Suprapubic skin (tissue), 4 donors: ENCODE data around the gene ZFR. TPM values are rescaled to one million over a fixed set of nuclear protein-coding genes. Genes with fewer than 3 reads are reported as not detected.

ENCODE experiments used
- DNase-seq, 2 donors: peaks; one replicate each; pipeline ENCODE4 v3.0.0-alpha.2; 2019; ENCODE audit warnings: low spot score in 2 of 2
- H3K27ac ChIP-seq: fragments of 200-600 bp; sonication (generic); one replicate; pipeline ENCODE4 v1.5.1; 2019
- H3K27me3 ChIP-seq: fragments of 200-600 bp; sonication (generic); one replicate; pipeline ENCODE4 v1.5.1; 2019
- H3K36me3 ChIP-seq: fragments of 200-600 bp; sonication (generic); one replicate; pipeline ENCODE4 v1.5.1; 2019
- H3K4me1 ChIP-seq: fragments of 200-600 bp; sonication (generic); one replicate; pipeline ENCODE4 v1.5.1; 2019
- H3K4me3 ChIP-seq: fragments of 200-600 bp; sonication (generic); one replicate; pipeline ENCODE4 v1.5.1; 2019; ENCODE audit warnings: mild to moderate bottlenecking
- H3K9me3 ChIP-seq: fragments of 200-600 bp; sonication (generic); one replicate; pipeline ENCODE4 v1.5.1; 2019
- CTCF ChIP-seq, 2 donors: fragments of 200-600 bp in 1 of 2; fragments of 450-650 bp in 1 of 2; sonication (generic) in 1 of 2; IDR thresholded peaks; one replicate each; pipeline ENCODE4 v1.5.1; 2016 to 2019; ENCODE audit warnings: antibody characterized with exemption in 2 of 2, mild to moderate bottlenecking in 1 of 2, moderate library complexity in 1 of 2
- EP300 ChIP-seq: sonication (generic); formaldehyde crosslinking; IDR thresholded peaks from one replicate; pipeline ENCODE4 v1.6.1; 2017; ENCODE audit warnings: antibody characterized with exemption
- POLR2A ChIP-seq, 2 donors: fragments of 450-650 bp; IDR thresholded peaks; one replicate each; pipeline ENCODE4 v1.6.1; 2017; ENCODE audit warnings: antibody characterized with exemption in 2 of 2, mild to moderate bottlenecking in 2 of 2, moderate library complexity in 2 of 2
- POLR2AphosphoS5 ChIP-seq, 3 donors: sonication (generic); formaldehyde crosslinking; IDR thresholded peaks; one replicate each; pipeline ENCODE4 v1.6.1; 2017; ENCODE audit warnings: antibody characterized with exemption in 3 of 3
- WGBS: methylation state at CpG from one replicate; pipeline ENCODE4 v1.1.5; 2018; 5-methylcytosine and 5-hydroxymethylcytosine counted together
- total RNA-seq, 4 donors: library from RNA; depleted of rRNA; stranded (reverse); fragments of >200 nt; gene quantifications; one replicate each; pipeline ENCODE4 v1.1.0, GENCODE V29; 2016

The ZFR gene
- total RNA-seq, 4 donors from 2014 or later = 49.0 to 66.8 (median 54.1) TPM

GRCh38 chr5:32384621-32385020, 59.9 kb downstream of the ZFR start:
- peaks cover 4% of the 10 kb centered on the region for H3K4me1 ChIP-seq
- H3K27me3 ChIP-seq = no peaks in the 10 kb centered on the region
- H3K27ac ChIP-seq = no peak overlapping the region
- no peak overlapping the region for H3K4me3 ChIP-seq
- TF ChIP-seq POLR2A (IDR thresholded peaks at IDR 0.05) = no peak
- no peak for DNase-seq
- no peaks in the 10 kb centered on the region for H3K9me3 ChIP-seq
- H3K36me3 ChIP-seq = peaks cover 86% of the 10 kb centered on the region

- no peak overlapping the region for H3K27ac ChIP-seq
- DNase-seq = no peak
- no peak overlapping the region for H3K4me3 ChIP-seq
- 88% methylated on average over 3 of the region's 3 CpGs for WGBS
- TF ChIP-seq POLR2A (IDR thresholded peaks at IDR 0.05) = no peak
- no peak for TF ChIP-seq POLR2AphosphoS5 (IDR thresholded peaks at IDR 0.05)
- no peak for TF ChIP-seq CTCF (IDR thresholded peaks at IDR 0.05)
- TF ChIP-seq EP300 = no peak
- H3K9me3 ChIP-seq = no peaks in the 10 kb centered on the region
- no peaks in the 10 kb centered on the region for H3K27me3 ChIP-seq
- H3K36me3 ChIP-seq = peaks cover 83% of the 10 kb centered on the region
- peaks cover under 1% of the 10 kb centered on the region for H3K4me1 ChIP-seq
These were observed 61.0 kb downstream of the ZFR start for GRCh38 chr5:32383586-32383985.

GRCh38 chr5:32383065-32383464, 61.5 kb downstream of the ZFR start:
- Histone ChIP-seq H3K36me3 (peaks cover 79% of the 10 kb centered on the region), H3K27ac (no peak overlapping the region), H3K4me1 (no peaks in the 10 kb centered on the region), H3K27me3 (no peaks in the 10 kb centered on the region), H3K9me3 (no peaks in the 10 kb centered on the region), H3K4me3 (no peak overlapping the region)
- no peak for DNase-seq
- TF ChIP-seq POLR2AphosphoS5 (IDR thresholded peaks at IDR 0.05) = no peak
- no peak for TF ChIP-seq CTCF (IDR thresholded peaks at IDR 0.05)
- TF ChIP-seq POLR2A (IDR thresholded peaks at IDR 0.05) = no peak
- no peak for TF ChIP-seq EP300
- 88% methylated on average over 2 of the region's 2 CpGs for WGBS

- no peak for DNase-seq
- H3K4me1 ChIP-seq = no peaks in the 10 kb centered on the region
- peaks cover 71% of the 10 kb centered on the region for H3K36me3 ChIP-seq
- H3K9me3 ChIP-seq = no peaks in the 10 kb centered on the region
- no peak overlapping the region for H3K27ac ChIP-seq
- no peaks in the 10 kb centered on the region for H3K27me3 ChIP-seq
- H3K4me3 ChIP-seq = no peak overlapping the region
- no peak for TF ChIP-seq POLR2AphosphoS5 (IDR thresholded peaks at IDR 0.05)
- no peak for TF ChIP-seq EP300
- no peak for TF ChIP-seq CTCF (IDR thresholded peaks at IDR 0.05)
- no peak for TF ChIP-seq POLR2A (IDR thresholded peaks at IDR 0.05)
These were observed 65.1 kb downstream of the ZFR start for GRCh38 chr5:32379421-32379820.

GRCh38 chr5:32378966-32379365, 65.6 kb downstream of the ZFR start:
- no peak overlapping the region for H3K4me3 ChIP-seq
- H3K36me3 ChIP-seq = peaks cover 71% of the 10 kb centered on the region
- no peak for DNase-seq
- H3K4me1 ChIP-seq = no peaks in the 10 kb centered on the region
- 75% methylated on average over 5 of the region's 5 CpGs for WGBS
- no peaks in the 10 kb centered on the region for H3K9me3 ChIP-seq
- H3K27me3 ChIP-seq = no peaks in the 10 kb centered on the region
- TF ChIP-seq EP300 = no peak
- no peak overlapping the region for H3K27ac ChIP-seq

GRCh38 chr5:32369542-32370155, 74.9 kb downstream of the ZFR start:
- WGBS = 92% methylated on average over 8 of the region's 8 CpGs

More at GRCh38 chr5:32369542-32370155, 74.9 kb downstream of the ZFR start:
- Histone ChIP-seq H3K27ac (no peak overlapping the region), H3K36me3 (peaks cover 30% of the 10 kb centered on the region), H3K9me3 (no peaks in the 10 kb centered on the region), H3K4me1 (no peaks in the 10 kb centered on the region), H3K4me3 (no peak overlapping the region), H3K27me3 (no peaks in the 10 kb centered on the region)
- TF ChIP-seq POLR2A (IDR thresholded peaks at IDR 0.05) = no peak
- TF ChIP-seq CTCF (IDR thresholded peaks at IDR 0.05) = no peak
- TF ChIP-seq EP300 = no peak
- no peak for DNase-seq
